ENCODE results near the gene PRSS38.

PRSS38 gene

DNA sequence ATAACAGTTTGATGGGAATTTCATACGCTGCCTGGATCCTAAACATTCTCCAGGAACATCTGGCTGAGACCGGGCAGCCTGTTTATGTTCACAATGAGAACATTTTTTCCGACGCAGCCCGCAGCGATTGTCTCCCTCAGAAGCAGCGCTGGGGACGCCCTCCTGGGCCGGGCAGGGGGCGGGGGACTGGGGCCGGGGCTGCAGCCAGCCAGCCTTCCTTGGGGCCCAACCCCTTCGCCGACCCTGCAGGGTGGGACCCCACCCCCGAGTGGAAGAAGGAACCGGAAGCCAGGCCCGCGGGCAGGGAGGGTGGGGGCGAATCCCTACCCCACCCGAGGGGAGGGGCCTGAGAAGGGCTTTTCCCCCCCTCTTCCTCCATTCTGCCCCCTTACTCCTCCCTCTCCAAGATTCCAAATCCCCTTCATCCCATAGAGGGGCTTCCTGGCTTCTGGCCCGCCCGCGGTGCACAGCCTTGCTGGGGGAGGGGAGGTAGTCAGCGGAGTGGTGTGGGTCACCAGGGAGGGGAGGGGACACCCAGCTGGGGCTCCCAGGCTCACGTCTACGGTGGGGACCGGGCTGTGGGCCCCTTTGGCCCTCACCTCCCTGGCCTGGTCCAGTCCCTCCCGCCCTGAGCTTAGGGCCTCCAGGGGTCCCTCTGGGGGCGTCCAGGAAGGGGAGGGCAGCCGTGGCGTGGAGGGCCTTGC lies 71.7 kb downstream of the PRSS38 start:
- DNase-seq, result peak; percentile 39

DNA sequence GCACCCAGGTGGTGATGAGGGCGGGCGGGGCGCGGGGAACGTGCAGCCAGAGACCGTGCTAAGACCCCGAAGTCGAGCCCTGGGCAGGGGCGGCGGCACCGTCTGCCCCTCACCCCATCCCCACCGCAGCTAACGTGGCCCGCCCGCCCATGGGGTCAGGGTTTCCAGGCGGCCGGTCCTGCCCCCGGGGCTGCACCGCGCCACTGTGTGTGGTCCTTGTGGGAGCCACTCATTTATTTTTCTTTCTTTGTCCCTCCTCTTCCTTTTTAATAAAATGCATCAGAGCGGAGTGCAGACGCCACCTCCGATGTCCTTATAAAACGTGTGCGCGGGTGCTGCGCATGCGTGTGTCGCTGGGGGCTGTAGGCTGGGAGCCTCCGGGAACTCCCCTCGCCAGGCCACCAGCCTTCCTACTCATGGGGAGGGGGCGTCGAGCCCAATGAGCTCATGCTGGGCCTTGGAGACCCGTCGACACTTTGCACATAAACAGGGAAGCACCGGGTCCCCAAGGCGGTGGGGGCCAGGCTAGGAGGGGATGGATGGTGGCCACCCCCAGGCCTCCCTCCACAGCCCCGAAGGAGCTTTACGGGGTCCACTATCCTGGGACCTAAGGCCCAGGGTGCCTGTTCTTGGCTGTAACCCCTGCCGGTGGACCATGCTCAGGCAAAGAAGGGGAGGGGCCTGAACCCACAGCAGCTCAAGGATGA lies 72.4 kb downstream of the PRSS38 start:
- peak; percentile 23 for DNase-seq

DNA sequence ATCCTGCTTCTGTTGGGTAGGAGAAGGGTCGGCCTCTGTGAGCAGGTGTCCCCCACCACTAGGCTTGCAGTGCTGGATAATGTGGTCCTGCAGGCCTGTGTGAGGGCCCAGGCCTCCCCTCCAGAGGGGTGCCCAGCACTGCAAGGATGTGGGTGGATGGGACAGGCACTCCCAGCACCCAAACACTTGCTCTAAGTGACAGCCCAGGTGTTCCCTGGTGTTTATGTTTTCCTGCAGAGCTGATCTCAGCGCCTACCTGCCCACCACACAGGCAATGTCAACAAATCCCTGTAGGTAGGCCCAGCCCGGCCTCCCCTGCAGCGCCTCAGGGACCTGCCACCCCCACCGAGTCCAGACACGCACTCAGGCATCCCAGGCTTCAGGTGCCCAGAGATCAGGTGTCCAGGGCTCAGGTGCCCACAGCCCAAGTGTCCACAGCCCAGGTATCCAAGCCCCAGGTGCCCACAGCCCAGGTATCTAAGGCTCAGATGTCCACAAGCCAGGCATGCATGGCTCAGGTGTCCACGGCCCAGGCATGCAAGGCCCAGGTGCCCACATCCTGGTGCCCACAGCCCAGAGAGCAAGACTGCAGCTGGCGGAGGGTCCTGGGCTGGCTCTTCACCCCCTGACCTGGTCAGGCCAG lies 73.0 kb downstream of the PRSS38 start:
- no peak for DNase-seq

DNA sequence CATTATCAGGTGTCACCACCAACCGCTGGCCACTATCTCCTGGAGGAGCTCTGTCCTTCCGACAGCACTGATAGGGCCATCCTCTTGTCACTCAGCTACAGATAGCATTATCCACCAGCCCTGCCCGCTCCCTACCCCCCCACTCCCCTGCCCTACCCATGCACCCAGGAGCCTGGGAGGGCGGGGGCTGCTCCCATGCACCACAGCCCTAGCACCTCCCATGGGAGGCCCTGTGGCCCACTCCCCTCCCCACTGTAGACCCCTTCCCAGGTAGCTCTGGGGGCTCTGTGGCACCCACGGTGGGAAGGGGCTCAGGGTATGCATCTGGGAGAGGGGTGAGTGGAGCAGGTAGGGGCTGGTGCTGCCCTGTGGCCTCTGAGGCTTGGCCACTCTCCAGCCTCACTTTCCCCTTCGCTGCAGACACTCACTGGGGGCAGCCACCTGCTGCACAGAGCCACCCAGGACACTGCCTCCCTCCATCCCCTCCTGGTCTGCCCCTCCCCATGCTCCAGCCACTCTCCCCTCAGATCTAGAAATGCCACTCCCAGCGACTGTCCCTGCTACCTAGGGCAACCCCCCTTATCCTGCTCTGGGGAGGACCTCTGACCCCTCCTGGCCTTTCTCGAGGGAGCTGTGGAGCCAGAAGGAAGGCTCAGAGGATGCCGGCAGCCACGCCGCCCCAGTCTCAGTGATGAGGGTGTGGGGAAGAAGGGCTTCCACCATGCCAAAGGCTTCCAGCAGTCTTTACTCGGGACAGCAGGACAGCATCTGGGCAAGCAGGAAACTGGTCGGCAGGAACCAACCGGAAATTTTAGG lies 73.8 kb downstream of the PRSS38 start:
- DNase-seq, result no peak

DNA sequence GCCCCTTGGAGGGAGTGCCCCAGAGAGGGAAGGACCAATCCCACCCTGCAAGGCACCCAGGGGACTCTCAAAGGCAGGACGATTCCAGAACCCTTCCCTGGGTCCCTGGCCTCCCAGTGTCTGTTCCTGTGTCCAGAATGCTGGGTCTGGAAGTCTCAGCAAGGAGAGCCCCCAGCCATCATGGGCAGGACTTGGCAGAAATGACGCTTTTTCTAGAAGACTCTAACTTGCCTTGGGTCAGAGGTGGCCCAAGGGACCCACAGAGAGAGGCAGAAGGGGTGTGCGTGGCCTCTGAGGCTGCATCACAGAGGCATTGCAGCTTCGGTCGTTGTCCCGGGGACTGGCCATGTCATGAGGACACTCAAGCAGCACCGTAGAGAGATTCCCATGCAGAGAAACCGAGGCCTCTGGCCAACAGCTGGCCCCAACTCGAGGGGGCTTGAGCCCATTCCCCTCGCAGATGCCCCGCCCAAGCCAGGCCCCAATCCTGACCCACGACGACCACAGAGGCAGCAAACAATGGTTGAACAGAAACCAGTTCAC lies 74.5 kb downstream of the PRSS38 start:
- DNase-seq, result no peak

DNA sequence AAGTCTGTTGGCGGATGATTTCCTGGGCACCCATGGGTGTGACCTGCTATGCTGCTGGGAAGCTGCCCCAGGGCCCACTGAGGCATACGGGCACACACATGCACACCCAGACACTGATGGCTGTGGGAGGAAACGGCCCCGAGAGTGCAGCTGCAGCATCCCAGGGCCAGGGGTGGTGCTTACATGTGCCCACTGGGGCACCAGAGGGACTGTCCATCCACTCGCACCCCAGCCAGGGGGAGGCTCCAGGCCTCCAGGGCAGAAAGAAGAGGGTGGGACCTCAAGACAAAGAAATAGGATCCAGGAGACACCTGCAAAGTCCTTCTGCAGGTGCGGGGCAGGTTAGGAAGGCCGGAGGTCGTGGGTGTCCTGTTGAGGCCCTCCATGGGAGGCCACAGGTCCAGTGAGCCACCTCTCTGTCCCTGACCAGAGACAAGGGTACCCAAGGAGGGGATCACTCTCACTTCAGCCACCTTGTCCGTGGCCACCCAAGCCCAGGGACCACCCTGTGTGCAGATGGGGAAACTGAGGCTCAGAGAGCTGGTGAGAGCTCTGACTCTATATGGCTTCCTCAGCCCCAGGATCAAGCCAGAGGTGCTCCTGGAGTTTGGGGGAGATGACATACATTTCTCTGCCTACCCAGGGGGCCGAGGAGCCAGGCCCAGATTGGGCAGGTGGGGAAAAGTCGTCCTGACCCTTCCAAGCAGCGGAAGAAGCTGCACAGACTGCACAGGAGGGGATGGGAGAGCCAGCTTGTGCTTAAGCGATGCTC lies 75.2 kb downstream of the PRSS38 start:
- no peak for DNase-seq

DNA sequence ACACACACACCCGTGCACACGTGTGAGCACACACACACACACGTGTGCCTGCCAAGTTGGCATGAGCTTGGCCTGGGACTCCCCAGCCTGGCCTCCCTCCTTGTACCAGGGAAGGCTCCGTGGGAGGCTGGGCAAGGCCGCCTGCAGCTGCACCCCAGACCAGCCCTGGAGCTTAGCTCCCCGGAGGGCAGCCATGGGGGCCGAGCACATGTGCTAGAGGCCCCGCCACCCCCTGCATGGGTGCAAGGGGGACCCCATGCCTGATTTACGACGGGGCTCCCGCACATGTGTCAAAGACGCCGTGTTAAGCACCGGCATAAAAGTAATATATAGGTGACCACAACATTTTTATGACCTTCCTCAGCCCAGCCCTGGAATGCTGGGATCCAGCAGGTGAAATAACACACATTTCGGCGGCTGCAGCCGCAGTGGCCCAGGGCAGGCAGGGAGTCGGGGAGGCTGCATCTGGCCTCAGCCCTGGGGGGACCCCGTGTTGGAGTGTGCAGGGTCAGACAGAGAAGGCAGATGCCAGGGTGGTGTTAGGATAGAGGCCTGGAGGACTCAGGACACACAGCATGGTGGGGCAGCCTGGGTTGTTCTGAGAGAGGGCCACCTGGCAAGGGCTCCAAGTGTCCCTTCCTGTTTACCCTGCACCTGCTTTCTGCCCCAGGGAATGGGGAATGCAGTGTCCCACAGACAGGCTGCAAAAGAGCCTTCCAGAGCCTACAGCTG lies 75.9 kb downstream of the PRSS38 start:
- no peak for DNase-seq

DNA sequence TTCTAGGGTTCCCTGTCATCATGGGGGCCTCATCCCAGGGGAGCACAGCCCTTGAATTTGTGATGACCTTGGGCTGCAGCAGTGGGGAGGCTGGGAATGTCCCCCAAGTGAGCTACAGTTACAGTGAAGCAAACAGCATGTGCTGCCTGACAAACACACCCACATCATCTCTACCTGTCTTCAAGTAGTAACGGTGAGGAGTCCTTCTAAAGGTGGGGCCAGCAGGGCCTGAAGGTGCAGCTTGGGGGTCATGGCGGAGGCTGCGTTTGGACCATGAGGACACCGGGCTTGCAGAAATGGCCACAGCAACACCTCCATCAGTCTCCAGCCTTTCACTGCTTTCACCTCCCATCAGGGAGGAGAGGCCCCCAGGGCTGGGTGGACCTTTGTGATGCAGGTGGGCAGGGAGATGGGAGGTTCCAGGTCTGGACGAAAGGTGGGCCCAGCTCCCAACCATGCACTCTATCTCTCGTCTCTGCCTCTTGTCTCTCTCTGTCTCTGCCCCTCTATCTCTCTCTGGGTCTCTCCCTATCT lies 76.5 kb downstream of the PRSS38 start:
- no peak for DNase-seq

DNA sequence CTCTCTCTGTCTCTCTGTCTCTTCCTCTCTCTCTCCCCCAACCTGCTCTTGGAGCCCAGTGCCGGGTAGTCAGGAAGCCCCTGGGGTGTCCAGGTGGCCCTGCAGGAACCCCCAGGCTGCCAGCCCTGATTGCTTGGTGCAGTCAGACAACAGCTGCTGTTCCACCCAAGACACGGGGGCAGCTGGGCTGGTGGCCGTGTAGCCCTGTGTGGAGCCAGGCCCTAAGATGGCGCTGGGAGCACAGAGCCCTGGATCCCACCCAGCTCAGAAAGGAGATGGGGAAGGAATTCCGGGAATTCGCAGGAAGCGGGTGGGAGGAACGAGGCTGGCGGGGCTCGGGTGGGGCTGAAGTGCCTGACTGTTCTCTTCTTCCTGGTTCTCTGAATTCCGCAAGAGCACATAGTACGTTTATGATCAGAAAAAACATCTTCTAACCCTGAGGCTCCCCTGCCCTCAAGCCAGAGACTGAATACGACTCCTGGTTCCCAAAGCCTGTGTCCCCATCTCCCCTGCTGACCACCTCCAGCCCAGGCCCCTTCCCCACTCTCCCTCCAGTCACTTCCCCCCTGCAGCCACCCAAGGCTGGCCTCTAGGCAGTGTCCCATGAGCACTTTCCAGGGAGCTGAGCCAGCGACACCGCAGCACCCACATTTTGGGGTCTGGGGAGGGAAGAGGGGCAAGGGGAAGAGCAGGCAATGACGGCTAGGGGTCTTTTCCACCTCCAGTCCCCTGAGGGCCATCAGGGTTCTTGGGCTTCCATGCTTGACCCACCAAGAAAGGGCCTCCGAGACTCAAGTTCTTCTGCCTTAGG lies 77.2 kb downstream of the PRSS38 start:
- no peak for DNase-seq

DNA sequence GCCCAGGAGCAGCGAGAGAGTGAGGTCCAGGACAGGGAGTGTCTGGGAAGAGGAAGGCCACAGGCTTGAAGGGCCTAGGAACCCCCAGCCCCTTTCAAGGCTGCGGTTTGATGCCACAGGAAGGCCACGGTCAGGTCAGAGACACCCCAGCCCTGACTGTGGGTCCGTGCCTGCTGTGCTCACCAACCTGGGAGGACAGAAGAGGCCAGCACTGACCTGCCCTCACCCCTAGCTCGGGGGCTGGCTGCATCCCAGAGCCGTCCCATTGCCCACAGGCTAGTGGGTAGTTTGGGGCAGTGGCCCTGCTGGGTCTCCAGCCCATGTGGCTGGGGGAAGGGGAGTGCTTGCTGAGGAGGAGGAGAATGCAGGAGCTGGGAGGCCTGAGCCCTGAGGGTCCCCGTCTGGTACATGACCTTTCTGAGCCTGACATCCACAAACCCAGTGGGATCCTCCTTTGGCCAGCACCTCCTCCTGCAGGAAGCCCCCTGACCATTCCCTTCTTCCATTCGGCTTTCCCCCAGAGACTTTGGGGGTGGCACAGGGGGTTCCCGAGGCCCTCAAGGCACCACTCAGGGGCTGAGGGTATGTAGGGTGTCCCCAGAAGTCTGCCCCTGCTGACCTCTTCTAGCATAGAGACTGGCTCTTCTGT lies 77.9 kb downstream of the PRSS38 start:
- DNase-seq, result no peak

DNA sequence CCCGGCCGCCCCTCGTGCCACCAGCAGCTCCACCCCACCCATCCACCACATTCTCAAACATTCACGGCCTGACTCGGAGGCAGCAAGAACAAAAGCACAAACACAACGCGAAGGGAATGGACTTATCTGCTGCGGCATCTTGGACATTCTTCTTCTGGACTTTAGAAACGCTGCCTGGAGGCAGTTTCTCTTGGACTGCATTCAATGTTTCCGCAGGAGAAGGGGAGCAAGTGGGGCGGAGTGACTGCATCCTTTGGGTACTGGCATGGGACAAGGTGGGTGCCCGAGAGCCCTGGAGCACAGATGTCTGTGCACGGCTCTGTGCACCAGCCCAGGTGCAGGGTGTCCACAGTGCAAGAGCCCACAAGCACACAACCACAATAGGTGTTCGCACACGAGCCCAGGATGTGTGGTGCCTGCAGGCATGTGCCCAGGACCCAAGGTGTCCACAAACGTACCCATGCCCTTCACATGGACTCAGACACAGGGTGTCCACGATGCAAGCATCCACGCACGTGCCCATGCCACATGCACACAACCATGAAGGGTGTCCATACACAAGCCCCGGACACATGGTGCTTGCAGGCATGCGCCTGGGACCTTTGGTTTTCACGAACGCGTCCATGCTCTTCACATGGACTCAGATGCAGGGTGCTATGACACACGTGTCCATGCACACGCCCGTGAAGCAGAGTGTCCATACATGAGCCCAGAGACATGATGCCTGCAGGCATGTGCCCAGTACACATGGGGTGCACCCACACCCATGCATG lies 78.7 kb downstream of the PRSS38 start:
- DNase-seq, result no peak

DNA sequence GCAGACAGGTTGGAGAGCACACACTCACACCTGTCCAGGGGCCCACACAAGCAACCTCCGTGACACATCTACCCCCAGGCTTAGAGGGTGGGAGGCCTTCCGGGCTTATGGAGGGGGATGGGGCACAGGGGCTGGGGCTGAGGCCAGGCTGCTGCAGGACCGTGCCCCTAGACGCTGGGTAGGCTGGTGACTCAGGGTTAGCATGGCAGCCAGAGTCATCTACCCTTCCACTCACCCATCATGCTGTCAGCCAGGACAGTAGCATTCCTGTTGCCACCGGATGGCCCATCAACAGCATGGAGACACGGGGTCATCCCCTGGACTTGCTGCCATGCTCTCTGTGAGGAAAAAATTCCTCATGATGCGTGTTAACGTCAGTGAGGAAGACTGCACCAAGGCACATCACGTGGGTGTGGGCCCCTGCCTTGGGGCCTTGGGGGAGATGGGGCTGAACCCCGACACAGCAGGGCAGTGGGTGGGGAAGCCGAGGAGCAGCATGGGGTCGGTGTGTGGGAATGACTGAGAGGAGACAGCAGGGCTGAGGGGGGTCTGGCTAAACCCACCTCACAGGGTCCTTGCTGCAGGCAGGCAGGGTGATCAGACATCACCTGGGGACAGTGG lies 79.5 kb downstream of the PRSS38 start:
- no peak for DNase-seq

Data from activated naive CD4-positive, alpha-beta T cell treated with Interleukin-2 at 50 U/mL for 16 hours (primary cell).